ENCODE measurements around the gene NKX1-1. TPM values are rescaled to one million over a fixed set of nuclear protein-coding genes. Genes with fewer than 3 reads are reported as not detected.
A peak's percentile ranks its signal among the peaks of the same experiment; 100 is the strongest.

The NKX1-1 gene
- total RNA-seq, 1 donor from 2014 or later: not detected

DNA sequence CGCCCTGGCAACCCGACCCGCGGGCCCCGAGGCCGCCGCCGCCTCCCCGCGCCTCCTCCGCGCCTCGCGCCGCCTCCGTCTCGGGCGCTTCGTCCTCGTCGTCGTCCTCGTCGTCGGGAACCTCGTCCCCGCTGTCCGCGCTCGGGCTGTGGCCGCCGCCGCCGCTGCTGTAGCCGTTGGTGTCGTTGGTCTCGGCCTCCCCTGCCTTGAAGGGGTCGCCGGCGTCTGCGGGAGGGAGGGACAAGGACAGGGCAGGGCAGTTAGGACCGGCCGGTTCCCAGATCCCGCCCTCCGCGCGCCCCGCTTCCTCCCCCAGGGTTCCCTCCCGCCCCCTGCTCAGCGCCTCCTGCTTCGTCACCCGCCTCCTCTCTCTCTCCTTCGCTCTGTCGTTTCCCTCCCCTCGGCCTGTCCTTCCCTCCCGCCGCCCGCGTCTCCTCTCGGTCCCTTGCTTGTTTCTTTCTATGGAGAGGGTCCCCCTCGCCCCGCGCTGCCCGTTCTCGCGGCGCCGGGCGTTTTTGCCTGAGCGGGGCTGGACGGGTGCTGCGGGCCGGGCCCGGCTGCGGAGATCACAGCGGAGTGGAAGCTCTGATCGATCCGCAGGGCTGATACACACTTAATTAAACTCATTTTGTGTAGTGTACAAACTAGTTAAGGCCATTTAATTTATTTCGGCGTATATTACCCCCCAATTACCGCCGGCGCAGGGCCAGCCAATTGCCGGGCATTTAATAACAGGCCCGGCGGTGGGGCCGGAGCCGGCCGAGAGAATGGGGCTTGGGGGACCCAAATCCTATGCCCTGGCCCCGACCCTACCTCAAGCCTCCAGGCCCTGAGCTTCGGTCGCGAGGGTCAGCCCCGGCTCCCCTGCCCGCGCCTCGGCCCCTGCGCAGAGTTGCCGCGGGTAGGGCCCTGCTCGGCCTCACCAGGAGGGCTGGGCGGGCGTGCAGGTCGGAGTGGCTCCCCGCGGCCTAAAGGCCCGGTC, 2.4 kb downstream of the NKX1-1 start:
- Mint-ChIP-seq H3K4me3 (ENCODE audit: unreplicated experiment) (no peak overlapping the region), H3K36me3 (ENCODE audit: unreplicated experiment) (no peaks in the 10 kb centered on the region), H3K27me3 (ENCODE audit: unreplicated experiment) (peaks cover 2% of the 10 kb centered on the region), H3K4me1 (ENCODE audit: unreplicated experiment) (no peaks in the 10 kb centered on the region), H3K27ac (ENCODE audit: unreplicated experiment) (no peak overlapping the region), H3K9me3 (ENCODE audit: unreplicated experiment) (no peaks in the 10 kb centered on the region)
- TF ChIP-seq, protein P1, sequence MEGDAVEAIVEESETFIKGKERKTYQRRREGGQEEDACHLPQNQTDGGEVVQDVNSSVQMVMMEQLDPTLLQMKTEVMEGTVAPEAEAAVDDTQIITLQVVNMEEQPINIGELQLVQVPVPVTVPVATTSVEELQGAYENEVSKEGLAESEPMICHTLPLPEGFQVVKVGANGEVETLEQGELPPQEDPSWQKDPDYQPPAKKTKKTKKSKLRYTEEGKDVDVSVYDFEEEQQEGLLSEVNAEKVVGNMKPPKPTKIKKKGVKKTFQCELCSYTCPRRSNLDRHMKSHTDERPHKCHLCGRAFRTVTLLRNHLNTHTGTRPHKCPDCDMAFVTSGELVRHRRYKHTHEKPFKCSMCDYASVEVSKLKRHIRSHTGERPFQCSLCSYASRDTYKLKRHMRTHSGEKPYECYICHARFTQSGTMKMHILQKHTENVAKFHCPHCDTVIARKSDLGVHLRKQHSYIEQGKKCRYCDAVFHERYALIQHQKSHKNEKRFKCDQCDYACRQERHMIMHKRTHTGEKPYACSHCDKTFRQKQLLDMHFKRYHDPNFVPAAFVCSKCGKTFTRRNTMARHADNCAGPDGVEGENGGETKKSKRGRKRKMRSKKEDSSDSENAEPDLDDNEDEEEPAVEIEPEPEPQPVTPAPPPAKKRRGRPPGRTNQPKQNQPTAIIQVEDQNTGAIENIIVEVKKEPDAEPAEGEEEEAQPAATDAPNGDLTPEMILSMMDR (IDR thresholded peaks at IDR 0.05): no peak
- DNase-seq (ENCODE audit: extremely low spot score, unreplicated experiment): no peak

DNA sequence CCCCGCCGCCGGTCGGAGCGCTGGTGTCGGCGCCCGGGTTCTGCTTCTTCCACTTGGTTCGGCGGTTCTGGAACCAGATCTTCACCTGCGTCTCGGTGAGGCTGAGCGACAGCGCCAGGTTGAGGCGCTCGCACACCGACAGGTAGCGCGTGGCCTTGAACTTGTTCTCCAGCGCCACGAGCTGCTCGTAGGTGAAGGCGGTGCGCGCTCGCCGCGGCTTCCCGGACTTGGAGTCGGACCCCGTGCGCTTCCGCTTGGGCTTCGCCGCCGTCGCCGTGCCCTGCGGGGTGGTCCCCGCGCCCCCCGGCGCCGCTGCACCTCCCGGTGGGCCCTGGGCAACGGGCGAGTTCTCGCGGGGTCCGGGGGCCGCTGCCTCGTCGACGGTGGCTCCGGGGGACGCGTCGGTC, 3.1 kb downstream of the NKX1-1 start:
- peak; percentile 85 for DNase-seq (ENCODE audit: extremely low spot score, unreplicated experiment)
- Mint-ChIP-seq H3K27me3 (ENCODE audit: unreplicated experiment) (peaks cover 2% of the 10 kb centered on the region), H3K4me3 (ENCODE audit: unreplicated experiment) (no peak overlapping the region)

DNA sequence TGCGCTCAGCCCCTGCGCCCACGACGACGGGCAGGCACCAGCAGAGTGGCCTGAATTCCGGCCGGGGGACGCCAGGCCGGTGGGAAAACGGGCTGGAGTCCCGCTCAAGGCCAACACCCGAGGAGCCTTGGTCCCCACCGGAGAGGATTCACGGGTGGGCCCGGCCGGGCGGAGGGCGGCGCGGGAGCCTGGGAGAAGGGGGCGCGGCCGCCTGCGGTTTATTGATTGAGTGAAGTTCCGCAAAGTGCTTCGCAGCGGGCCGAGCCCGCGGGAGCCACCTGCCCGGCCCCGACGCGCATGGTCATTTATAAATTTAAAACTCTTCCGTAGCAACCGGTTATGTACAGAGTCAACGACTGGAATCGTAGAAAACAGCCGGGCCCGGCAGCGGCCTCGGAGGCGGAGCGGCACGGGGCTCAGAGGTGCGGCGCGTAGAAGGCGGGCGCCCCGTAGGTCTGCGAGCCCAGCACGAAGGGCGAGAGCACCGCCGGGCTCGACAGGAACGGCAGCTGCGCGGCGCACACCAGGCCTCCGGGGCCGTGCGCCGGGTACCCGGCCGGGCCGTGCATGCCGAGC, 3.6 kb downstream of the NKX1-1 start:
- H3K36me3 Mint-ChIP-seq (ENCODE audit: unreplicated experiment): no peaks in the 10 kb centered on the region
- peaks cover 2% of the 10 kb centered on the region for H3K27me3 Mint-ChIP-seq (ENCODE audit: unreplicated experiment)
- DNase-seq (ENCODE audit: extremely low spot score, unreplicated experiment): no peak
- H3K27ac Mint-ChIP-seq (ENCODE audit: unreplicated experiment): no peak overlapping the region
- no peaks in the 10 kb centered on the region for H3K4me1 Mint-ChIP-seq (ENCODE audit: unreplicated experiment)
- TF ChIP-seq, protein P1 (IDR thresholded peaks at IDR 0.05): no peak
- H3K9me3 Mint-ChIP-seq (ENCODE audit: unreplicated experiment): no peaks in the 10 kb centered on the region
- no peak overlapping the region for H3K4me3 Mint-ChIP-seq (ENCODE audit: unreplicated experiment)

More for the DNA sequence above, 3.1 kb downstream of the NKX1-1 start:
- TF ChIP-seq, protein P1 (IDR thresholded peaks at IDR 0.05): no peak
- H3K36me3 Mint-ChIP-seq (ENCODE audit: unreplicated experiment): no peaks in the 10 kb centered on the region
- H3K4me1 Mint-ChIP-seq (ENCODE audit: unreplicated experiment): no peaks in the 10 kb centered on the region
- H3K9me3 Mint-ChIP-seq (ENCODE audit: unreplicated experiment): no peaks in the 10 kb centered on the region
- no peak overlapping the region for H3K27ac Mint-ChIP-seq (ENCODE audit: unreplicated experiment)

DNA sequence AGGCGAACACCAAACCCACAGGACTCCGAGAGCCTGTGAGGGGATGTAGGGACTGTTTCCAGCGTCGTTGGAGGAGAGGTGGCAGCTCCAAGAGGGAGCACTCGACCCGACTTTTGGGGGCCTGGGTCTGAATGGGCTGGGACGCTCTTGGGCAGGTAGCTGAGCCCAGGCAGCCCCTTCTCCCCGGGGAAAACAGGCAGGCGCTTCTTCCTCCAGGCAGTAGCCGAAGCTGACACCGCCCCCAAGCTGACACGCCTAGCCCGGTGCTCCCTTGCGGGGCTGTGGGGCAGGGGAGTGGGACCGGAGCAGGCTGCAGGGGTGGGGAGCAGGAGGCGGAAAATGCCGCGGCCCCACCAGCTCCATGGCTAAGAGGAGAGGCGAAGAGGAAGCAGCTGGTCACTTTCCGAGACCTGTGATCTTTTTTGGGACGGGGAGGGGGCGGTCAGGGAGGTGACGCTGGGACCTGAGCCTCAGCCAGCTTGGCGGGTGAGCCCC, 4.2 kb downstream of the NKX1-1 start:
- Mint-ChIP-seq H3K27ac (ENCODE audit: unreplicated experiment) (no peak overlapping the region), H3K4me3 (ENCODE audit: unreplicated experiment) (no peak overlapping the region), H3K36me3 (ENCODE audit: unreplicated experiment) (no peaks in the 10 kb centered on the region), H3K4me1 (ENCODE audit: unreplicated experiment) (no peaks in the 10 kb centered on the region), H3K9me3 (ENCODE audit: unreplicated experiment) (no peaks in the 10 kb centered on the region), H3K27me3 (ENCODE audit: unreplicated experiment) (no peaks in the 10 kb centered on the region)
- no peak for DNase-seq (ENCODE audit: extremely low spot score, unreplicated experiment)
- TF ChIP-seq, protein P1 (IDR thresholded peaks at IDR 0.05): no peak
